ENCODE measurements around the gene ENKUR.

The ENKUR gene

GRCh38 chr10:24944512-24945255, 71.3 kb downstream of the ENKUR start:
- no peak for DNase-seq

DNA sequence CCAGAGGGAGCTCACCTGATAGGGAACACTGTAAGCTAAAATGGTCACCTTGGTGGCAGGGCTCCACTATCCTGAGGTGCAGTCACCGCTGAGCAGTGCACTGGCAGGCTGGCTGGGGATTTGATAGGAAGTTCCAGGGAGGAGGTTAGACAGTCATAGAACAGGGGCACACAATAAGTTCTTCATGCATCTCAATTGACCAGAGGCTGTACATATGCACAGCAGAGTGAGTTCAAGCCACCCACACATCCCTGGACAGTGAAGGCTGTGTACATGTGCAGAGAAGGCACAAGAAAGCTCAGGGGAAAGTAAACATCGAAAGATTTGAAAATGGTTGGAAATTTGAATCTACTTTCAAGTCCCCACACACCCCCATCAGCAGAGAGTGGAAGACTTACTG, 77.4 kb downstream of the ENKUR start:
- DNase-seq: no peak

GRCh38 chr10:24938076-24938475, 77.9 kb downstream of the ENKUR start:
- no peak for DNase-seq

GRCh38 chr10:24935504-24936292, 80.3 kb downstream of the ENKUR start:
- DNase-seq: no peak

Data from hippocampal formation (tissue), 2 donors.